ENCODE measurements around the gene CYP39A1. TPM values are rescaled to one million over a fixed set of nuclear protein-coding genes. Genes with fewer than 3 reads are reported as not detected.

The CYP39A1 gene
- total and polyA plus RNA-seq, 9 of the 15 experiments (the other 6 are each of a cell fraction or from before 2014, with no cell fraction given), result not detected

GRCh38 chr6:46556053-46556452, 96.6 kb downstream of the CYP39A1 start (continued):
- TF ChIP-seq UBTF (IDR thresholded peaks at IDR 0.05; ENCODE audit: borderline replicate concordance in 1 of 2, low read depth in 2 of 2, low read length in 2 of 2) (no peak), HDGF (IDR thresholded peaks at IDR 0.05) (no peak), HDAC8 (tag; IDR thresholded peaks at IDR 0.05) (no peak), WHSC1 (IDR thresholded peaks at IDR 0.05; ENCODE audit: low read length) (no peak), XRCC3 (IDR thresholded peaks at IDR 0.05) (no peak), POLR2G (IDR thresholded peaks at IDR 0.05; ENCODE audit: low read depth, low read length) (no peak), SUPT5H (IDR thresholded peaks at IDR 0.05) (no peak), FOXP4 (CRISPR knock-in tag; IDR thresholded peaks at IDR 0.05; ENCODE audit: borderline replicate concordance) (no peak), CREM (IDR thresholded peaks at IDR 0.05; ENCODE audit: low read depth) (no peak)

All from K562 (cell line).